Activated naive CD4-positive, alpha-beta T cell treated with anti-CD3 and anti-CD28 coated beads, Interleukin-2, amount 50 U/mL, for 24 hours (primary cell): ENCODE measurements around the gene PSD.

Source experiments
- H3K27ac Mint-ChIP-seq: one replicate; pipeline ENCODE4 v1.8.0; 2021; ENCODE audit warnings: mild to moderate bottlenecking, mixed read lengths
- H3K27me3 Mint-ChIP-seq: one replicate; pipeline ENCODE4 v1.8.0; 2021; ENCODE audit warnings: mixed read lengths
- H3K36me3 Mint-ChIP-seq: one replicate; pipeline ENCODE4 v1.8.0; 2021; ENCODE audit warnings: mixed read lengths
- H3K4me1 Mint-ChIP-seq: one replicate; pipeline ENCODE4 v1.8.0; 2021; ENCODE audit warnings: mixed read lengths
- H3K4me3 Mint-ChIP-seq: one replicate; pipeline ENCODE4 v1.8.0; 2021; ENCODE audit warnings: mild to moderate bottlenecking, mixed read lengths
- H3K9me3 Mint-ChIP-seq: one replicate; pipeline ENCODE4 v1.8.0; 2021; ENCODE audit warnings: mixed read lengths

PSD gene

GRCh38 chr10:102405108-102405571 lies 13.4 kb downstream of the PSD start:
- H3K27ac Mint-ChIP-seq = no peak overlapping the region
- no peak overlapping the region for H3K4me3 Mint-ChIP-seq
- H3K9me3 Mint-ChIP-seq = no peaks in the 10 kb centered on the region
- no peaks in the 10 kb centered on the region for H3K36me3 Mint-ChIP-seq
- H3K4me1 Mint-ChIP-seq = peaks cover 28% of the 10 kb centered on the region
- H3K27me3 Mint-ChIP-seq = no peaks in the 10 kb centered on the region

GRCh38 chr10:102404361-102405107 lies 14.1 kb downstream of the PSD start:
- Mint-ChIP-seq H3K27me3 (no peaks in the 10 kb centered on the region), H3K4me1 (peaks cover 22% of the 10 kb centered on the region), H3K27ac (no peak overlapping the region), H3K4me3 (no peak overlapping the region), H3K9me3 (no peaks in the 10 kb centered on the region), H3K36me3 (no peaks in the 10 kb centered on the region)

GRCh38 chr10:102403115-102403514 lies 15.5 kb downstream of the PSD start:
- H3K9me3 Mint-ChIP-seq = no peaks in the 10 kb centered on the region
- no peaks in the 10 kb centered on the region for H3K27me3 Mint-ChIP-seq
- H3K4me1 Mint-ChIP-seq = peaks cover 22% of the 10 kb centered on the region
- H3K27ac Mint-ChIP-seq = no peak overlapping the region
- peaks cover 4% of the 10 kb centered on the region for H3K36me3 Mint-ChIP-seq
- H3K4me3 Mint-ChIP-seq = no peak overlapping the region

- Mint-ChIP-seq H3K36me3 (peaks cover 6% of the 10 kb centered on the region), H3K27me3 (no peaks in the 10 kb centered on the region), H3K4me1 (peaks cover 22% of the 10 kb centered on the region), H3K27ac (no peak overlapping the region), H3K9me3 (no peaks in the 10 kb centered on the region), H3K4me3 (no peak overlapping the region)
Observed at GRCh38 chr10:102402512-102402896, 16.1 kb downstream of the PSD start.

- Mint-ChIP-seq H3K27me3 (no peaks in the 10 kb centered on the region), H3K27ac (no peak overlapping the region), H3K9me3 (no peaks in the 10 kb centered on the region), H3K4me3 (no peak overlapping the region), H3K4me1 (peaks cover 22% of the 10 kb centered on the region), H3K36me3 (peaks cover 8% of the 10 kb centered on the region)
Observed at GRCh38 chr10:102401735-102402511, 16.7 kb downstream of the PSD start.

GRCh38 chr10:102401342-102401654 lies 17.3 kb downstream of the PSD start:
- H3K4me1 Mint-ChIP-seq = peaks cover 28% of the 10 kb centered on the region
- H3K36me3 Mint-ChIP-seq = peaks cover 11% of the 10 kb centered on the region
- no peak overlapping the region for H3K4me3 Mint-ChIP-seq
- no peaks in the 10 kb centered on the region for H3K27me3 Mint-ChIP-seq
- H3K27ac Mint-ChIP-seq = peak overlapping the region; percentile 30
- H3K9me3 Mint-ChIP-seq = no peaks in the 10 kb centered on the region

GRCh38 chr10:102400598-102401341 lies 17.8 kb downstream of the PSD start:
- Mint-ChIP-seq H3K27me3 (no peaks in the 10 kb centered on the region), H3K36me3 (peaks cover 16% of the 10 kb centered on the region), H3K4me1 (peaks cover 30% of the 10 kb centered on the region), H3K27ac (no peak overlapping the region), H3K4me3 (peak overlapping the region; percentile 30), H3K9me3 (no peaks in the 10 kb centered on the region)

GRCh38 chr10:102400076-102400475 lies 18.5 kb downstream of the PSD start:
- peak overlapping the region; percentile 53 for H3K27ac Mint-ChIP-seq
- no peaks in the 10 kb centered on the region for H3K27me3 Mint-ChIP-seq
- peaks cover 30% of the 10 kb centered on the region for H3K4me1 Mint-ChIP-seq
- peak overlapping the region; percentile 78 for H3K4me3 Mint-ChIP-seq
- no peaks in the 10 kb centered on the region for H3K9me3 Mint-ChIP-seq
- H3K36me3 Mint-ChIP-seq = peaks cover 17% of the 10 kb centered on the region

GRCh38 chr10:102399217-102400021 lies 19.2 kb downstream of the PSD start:
- peak overlapping the region; percentile 92 for H3K4me3 Mint-ChIP-seq
- H3K27ac Mint-ChIP-seq = peak overlapping the region; percentile 53
- peaks cover 30% of the 10 kb centered on the region for H3K4me1 Mint-ChIP-seq
- peaks cover 17% of the 10 kb centered on the region for H3K36me3 Mint-ChIP-seq
- H3K9me3 Mint-ChIP-seq = no peaks in the 10 kb centered on the region
- H3K27me3 Mint-ChIP-seq = no peaks in the 10 kb centered on the region

GRCh38 chr10:102398172-102399020 lies 20.2 kb downstream of the PSD start:
- no peaks in the 10 kb centered on the region for H3K27me3 Mint-ChIP-seq
- peak overlapping the region; percentile 86 for H3K27ac Mint-ChIP-seq
- H3K4me3 Mint-ChIP-seq = peak overlapping the region; percentile 92
- peaks cover 34% of the 10 kb centered on the region for H3K4me1 Mint-ChIP-seq
- H3K36me3 Mint-ChIP-seq = peaks cover 19% of the 10 kb centered on the region
- H3K9me3 Mint-ChIP-seq = no peaks in the 10 kb centered on the region

- Mint-ChIP-seq H3K9me3 (no peaks in the 10 kb centered on the region), H3K4me3 (peak overlapping the region; percentile 92), H3K27ac (peak overlapping the region; percentile 35), H3K27me3 (no peaks in the 10 kb centered on the region), H3K4me1 (peaks cover 42% of the 10 kb centered on the region), H3K36me3 (peaks cover 19% of the 10 kb centered on the region)
Observed at GRCh38 chr10:102397222-102398171, 21.1 kb downstream of the PSD start.

GRCh38 chr10:102396730-102397151 lies 21.8 kb downstream of the PSD start:
- peaks cover 19% of the 10 kb centered on the region for H3K36me3 Mint-ChIP-seq

GRCh38 chr10:102396317-102396650 lies 22.3 kb downstream of the PSD start:
- Mint-ChIP-seq H3K4me3 (peak overlapping the region; percentile 92), H3K36me3 (peaks cover 19% of the 10 kb centered on the region), H3K27me3 (no peaks in the 10 kb centered on the region), H3K9me3 (no peaks in the 10 kb centered on the region), H3K27ac (peak overlapping the region; percentile 98), H3K4me1 (peaks cover 46% of the 10 kb centered on the region)

More at GRCh38 chr10:102396730-102397151, 21.8 kb downstream of the PSD start:
- H3K9me3 Mint-ChIP-seq = no peaks in the 10 kb centered on the region
- peak overlapping the region; percentile 55 for H3K27ac Mint-ChIP-seq
- peak overlapping the region; percentile 92 for H3K4me3 Mint-ChIP-seq
- H3K27me3 Mint-ChIP-seq = no peaks in the 10 kb centered on the region
- peaks cover 46% of the 10 kb centered on the region for H3K4me1 Mint-ChIP-seq
